GF-D8 (cell line): ENCODE data around the gene DQX1.
"Not testable (repeated sequence)": the region's sequence is repeated elsewhere in the genome, so short reads cannot be mapped to it uniquely, and the experiment has no call there.

Experiments
- DNase-seq: peaks from one replicate; lab custom pipeline; 2025; lab: John Stamatoyannopoulos, UW

Gene DQX1

DNA sequence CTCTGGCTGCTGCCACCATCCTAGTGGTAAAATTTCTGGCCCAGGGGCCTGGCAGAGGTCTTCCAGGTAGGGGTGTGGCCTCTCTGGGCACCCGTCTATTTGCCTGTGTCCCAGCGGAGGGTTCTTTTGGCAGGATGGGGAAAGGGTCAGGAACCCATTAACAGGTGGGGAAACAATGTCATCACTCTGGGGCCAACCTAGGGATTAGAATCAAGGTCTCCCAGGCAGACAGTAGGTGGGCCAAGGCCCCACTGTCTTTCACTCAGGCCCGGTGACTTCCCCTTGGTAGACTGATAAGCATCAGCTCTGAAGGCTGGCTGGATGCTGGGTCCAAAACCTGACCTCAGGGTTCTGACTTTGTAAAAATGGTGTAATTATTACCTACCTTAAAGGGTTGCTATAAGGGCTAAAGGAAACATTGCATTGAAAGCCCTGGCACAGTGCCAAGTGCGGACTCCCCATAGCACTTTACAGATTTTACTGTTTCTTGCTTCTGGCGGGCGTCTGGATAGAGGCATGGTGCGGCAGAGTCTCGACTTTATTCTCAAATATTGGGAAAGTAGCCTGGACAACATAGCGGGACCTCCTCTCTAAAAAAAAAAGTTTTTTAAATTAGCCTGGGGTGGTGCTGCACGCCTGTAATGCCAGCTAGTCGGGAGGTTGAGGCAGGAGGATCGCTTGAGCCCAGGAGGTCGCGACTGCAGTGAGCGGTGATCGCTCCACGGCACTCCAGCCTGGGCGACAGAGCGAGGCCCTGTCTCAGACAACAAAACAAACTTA, 28.8 kb downstream of the DQX1 start:
- no peak for DNase-seq

DNA sequence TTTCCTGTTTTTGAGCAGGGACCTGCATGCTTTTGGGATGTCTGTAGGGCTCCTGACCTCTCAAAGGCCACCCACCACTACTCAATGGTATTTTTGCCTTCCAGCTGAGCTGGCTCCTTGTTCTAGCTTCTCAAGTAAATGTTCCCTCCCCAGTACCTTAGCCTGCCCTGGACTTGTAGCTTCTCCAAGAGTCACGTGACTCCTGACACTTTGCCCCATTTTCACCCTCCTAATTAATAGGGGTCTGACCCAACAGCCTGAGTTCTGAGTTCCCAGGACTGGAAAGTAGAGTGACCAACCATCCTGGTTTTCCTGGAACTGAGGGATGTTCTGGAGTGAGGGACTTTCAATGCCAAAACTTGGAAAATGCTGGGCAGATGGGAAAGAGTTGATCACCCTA, 30.6 kb downstream of the DQX1 start:
- no peak for DNase-seq

DNA sequence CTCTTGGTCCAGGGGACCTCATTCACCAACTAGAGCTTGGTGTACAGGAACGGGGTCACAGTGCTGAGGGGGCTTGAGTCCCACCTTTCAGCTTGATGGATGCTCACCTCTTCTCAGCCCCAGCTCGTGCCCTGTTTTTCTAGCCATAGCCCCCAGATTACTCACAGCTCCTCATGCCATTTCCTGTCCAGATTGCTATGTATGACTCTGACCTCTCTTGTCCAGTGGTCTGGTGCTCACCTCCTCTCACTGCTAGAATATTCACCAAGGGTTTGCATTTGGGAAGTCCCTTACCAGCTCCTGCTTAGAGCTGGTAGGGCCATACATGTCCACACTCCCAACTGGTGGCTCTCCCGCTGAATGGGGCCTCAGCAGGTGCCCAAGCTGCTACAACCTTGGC, 32.5 kb downstream of the DQX1 start:
- no peak for DNase-seq

DNA sequence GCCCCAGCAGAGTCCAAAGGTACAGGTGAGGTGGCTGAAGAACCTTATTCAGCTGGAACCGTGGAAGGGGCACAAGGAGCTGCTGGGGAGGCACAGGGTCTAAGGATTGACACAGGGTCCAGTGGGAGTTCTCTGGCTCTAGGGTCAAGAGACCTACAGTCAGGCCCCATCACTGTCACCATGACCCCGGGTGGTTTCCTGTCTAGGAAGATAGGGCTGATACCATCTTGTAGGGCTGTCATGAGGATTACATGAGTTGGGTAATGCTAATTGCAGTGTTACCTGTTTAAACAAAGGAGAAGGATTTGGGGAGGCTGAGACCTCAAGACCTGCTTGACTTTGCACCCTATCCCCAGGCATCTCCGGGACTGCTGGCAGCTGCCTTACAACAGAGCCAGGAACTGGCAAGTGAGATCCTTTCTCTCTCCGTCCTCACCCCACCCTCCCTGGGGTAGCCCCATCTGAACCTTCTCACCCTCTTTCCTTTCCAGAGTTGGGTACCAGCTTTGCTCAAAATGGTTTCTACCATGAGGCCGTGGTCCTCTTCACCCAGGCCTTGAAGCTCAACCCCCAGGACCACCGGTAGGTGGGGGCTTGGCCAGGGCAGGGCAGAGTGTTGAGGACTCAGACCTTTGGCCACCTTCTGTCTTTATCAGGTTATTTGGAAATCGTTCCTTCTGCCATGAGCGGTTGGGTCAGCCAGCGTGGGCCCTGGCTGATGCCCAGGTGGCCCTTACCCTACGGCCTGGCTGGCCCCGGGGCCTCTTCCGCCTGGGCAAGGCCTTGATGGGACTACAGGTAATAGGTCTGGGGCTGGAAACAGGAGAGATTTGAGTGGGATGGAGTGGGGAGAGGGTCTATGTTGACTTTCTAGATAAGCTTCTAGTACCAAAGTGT, 34.1 kb downstream of the DQX1 start:
- no peak for DNase-seq

DNA sequence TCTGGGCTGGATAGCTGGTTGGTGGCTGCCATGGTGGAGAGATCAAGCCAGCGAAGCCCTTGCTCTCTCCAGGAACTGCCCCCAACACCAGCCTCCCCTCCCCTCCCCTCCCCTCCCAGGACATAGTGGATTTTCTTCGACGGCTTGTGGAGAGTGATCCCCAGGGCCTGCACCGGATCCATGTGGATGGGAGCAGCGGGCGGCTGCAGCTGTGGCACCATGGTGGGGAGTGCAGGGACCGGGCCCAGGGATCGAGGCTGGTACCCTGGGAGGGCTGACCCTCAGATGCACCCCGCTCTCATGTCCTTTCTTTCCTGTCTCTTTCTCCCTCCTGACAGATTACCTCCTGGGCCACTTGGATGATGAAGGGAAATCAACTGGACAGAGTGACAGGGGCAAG, 36.1 kb downstream of the DQX1 start:
- DNase-seq = no peak

DNA sequence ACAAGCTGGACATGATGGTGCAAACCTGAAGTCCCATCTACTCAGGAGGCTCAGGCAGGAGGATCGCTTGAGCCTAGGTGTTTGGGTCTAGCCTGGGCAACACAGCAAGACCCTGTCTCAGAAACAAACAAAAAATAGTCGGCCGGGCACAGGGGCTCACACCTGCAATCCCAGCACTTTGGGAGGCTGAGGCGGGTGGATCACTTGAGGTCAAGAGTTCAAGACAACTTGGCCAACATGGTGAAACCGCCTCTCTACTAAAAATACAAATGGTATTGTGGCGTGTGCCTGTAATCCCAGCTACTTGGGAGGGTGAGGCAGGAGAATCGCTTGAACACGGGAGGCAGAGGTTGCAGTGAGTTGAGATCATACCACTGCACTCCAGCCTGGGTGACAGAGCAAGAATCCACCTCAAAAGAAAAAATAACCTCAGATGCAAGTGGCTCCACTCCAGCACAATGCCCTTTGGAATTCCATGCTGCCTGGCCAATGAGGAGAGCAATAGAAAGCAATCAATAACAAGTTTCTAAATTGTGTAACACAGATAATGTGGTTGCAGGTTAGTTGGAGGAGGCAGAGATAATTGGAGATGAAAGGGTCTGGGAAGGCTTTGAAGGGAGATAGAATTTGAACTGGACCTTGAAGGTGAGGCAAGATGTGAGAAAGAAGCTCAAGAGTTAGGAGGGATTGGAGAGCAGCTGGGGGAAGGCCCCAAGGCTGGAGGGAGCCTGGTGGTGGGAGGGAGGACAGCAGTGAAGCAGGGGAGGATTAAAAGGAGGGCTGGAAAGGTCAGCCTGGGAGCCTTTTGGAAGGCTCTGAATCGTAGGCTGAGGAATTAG, 37.2 kb downstream of the DQX1 start:
- DNase-seq = no peak

DNA sequence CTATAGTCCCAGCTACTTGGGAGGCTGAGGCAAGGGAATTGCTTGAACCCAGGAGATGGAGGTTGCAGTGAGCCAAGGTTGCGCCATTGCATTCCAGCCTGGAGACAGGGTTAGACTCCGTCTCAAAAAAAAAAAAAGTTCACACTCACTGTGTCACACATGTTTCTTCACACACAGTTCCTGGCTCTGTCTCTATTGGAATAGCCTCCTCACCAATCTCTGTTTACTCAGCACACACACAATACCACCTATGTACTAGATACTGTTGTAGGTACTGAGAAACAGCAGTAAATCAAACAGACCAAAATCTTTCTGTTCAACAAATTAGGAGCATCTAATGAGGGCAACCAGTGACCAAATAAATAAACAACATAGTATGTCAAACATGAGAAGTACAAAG, 39.9 kb downstream of the DQX1 start:
- DNase-seq = no peak

DNA sequence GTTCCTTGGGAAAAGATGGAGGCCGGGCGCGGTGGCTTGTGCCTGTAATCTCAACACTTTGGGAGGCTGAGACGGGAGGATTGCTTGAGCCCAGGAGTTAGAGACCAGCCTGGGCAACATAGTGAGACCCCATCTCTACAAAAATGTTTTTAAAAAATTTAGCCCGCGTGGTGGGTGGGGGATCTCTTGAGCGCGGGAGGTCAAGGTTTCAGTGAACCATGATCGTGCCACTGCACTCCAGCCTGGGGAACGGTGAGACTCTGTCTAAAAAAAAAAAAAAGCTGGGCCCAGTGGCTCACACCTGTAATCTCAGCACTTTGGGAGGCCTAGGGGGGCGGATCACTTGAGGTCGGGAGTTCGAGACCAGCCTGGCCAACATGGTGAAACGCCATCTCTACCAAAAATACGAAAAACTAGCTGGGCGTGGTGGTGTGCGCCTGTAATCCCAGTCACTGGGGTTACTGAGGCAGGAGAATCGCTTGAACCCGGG, 42.3 kb downstream of the DQX1 start:
- DNase-seq = not testable (repeated sequence)

DNA sequence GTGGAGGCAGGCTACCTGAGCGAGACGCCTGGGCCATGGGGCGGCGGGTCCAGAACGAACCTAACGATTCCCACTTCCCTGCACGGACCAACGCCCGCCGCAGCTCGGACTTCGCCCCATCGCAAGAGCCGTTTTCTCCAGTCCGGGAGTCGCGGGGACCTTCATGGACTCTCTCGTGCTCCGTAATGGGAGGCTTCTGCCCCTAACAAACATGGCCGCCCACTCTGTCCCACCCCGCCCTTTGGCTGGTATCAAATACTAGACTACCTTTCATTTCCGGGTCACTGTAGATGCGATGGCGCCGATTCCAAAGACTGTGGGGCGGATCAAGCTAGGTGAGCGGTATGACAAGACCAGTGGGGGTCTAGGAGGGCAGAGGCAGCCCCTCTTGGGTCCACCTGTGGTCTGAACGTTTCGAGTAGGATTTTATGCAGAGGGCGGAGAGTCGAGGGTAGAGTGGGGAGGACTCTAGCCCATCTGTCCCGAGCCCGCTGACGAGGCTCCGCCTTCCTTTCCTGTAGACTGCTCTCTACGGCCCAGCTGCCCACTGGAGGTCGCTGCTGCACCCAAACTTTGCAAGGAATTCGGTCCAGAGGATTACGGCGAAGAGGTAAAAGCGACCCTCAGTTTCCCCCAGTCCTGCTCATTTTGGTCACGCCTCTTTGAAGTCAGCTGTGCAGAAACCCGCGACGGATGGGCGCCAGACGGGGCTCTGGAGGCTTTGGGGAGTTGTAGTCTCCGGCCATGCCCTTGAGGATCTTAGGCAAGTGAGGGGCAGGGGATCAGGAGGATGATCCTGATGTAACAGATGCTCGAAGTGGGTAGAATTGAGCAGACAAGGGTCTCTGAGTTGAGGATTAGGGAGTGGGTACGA, 43.0 kb downstream of the DQX1 start, which contains the start of the genes CCDC142 and TTC31:
TSS of gene CCDC142 (minus strand) at position 198 of the 874 bp plus-strand sequence. CDS start at position 37, 161 bp downstream.
TSS of gene TTC31 (plus strand) at position 281 of the 874 bp plus-strand sequence. CDS start at position 296, 15 bp downstream.
- peak; percentile 88 for DNase-seq

DNA sequence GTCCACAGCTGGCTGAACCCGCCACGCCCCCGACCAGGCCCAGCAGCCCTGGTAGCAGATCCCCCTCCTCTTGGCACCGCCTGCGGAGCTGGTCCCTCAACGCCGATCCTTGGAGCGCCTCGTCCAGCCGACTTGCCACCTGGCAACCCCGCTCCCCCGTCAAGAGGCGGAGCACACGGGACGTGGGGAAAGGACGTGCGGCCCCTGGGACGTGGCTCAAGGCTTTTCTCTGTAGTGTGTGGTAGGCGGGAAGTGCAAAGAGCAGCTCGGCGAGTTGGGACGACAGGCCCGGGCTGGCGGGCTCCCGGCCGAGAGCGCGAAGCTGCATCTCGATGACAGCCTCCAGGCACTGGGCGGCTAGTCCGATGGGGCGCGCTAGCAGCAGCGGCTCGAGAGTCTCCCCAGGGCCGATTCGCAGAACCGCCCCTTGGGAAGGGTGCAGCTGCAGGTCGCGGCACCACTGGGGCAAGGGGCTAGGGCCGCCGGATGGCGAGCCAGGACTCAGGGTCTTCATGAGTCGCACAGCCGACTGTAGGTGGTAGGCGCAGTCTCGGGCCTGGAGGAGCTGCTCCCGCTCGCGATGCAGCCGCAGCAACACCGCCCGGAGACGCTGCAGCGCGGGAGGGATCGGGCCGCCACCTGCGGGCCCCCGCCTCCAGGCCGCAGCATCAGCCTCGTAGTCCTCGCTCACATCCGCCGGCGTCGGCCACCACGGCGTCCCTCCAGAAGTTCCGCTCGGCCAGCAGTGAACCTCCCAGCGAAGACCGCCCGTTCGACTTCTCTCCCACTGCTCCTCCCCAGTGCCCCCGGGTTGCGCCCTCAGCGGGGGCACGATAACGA, 43.9 kb downstream of the DQX1 start:
- DNase-seq = peak; percentile 31

DNA sequence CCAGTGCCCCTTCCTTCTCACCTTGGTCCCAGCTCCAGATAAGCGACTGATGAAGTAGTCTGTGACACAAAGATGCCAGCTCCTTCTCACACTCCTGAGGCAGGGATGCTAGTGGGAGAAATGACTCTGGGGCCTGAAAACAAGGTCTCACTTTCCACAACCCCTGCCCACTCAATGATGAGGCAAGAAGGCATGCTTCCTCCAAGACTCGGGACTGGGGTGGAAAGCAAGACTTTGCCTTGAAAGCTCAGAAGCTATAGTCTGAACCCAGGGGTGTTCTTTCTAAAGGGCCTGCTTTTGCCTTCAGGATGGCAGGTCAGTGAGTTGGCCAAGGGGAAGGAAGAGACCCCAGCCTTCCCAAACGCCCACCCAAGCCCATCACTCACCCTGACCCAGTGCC, 44.6 kb downstream of the DQX1 start:
- no peak for DNase-seq

DNA sequence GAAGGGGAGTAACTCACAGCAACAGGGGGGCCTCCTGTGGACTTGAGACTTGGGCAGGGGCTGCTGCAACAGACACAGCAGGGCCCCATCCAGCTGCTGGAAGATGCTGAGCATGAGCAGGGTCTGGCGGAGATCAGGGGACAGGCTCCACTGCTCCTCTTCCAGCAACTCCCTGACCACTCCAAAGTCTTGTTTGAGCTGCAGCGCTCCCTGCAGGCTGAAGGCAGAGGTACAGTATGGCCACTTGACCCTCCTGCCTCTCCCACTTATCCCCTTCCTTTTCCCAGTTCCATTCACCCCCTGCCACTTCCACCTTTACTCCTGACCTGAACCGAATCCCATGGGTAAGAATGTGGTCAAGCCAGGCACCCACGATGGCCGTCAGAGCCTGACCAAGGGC, 51.1 kb downstream of the DQX1 start:
- DNase-seq = no peak

DNA sequence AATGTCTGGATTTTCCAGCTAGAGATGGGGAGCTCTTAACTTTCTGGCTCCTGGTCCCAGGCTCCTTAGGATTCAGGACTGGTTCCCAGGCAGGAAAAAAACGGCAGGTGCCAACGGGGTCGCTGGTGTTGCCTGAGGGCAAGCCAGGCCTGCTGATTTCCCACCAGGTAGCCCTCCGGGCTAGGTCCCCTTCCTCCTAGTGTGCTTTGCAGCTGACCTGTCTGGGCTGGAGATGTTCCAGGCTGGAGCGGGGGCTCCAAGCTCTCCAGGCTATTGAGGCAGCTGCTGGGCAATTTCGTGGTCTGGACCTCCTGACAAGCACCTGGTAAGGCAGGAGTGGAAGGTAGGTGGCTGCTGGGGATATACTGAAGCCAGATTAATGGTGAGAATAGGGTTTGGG, 51.5 kb downstream of the DQX1 start:
- no peak for DNase-seq

DNA sequence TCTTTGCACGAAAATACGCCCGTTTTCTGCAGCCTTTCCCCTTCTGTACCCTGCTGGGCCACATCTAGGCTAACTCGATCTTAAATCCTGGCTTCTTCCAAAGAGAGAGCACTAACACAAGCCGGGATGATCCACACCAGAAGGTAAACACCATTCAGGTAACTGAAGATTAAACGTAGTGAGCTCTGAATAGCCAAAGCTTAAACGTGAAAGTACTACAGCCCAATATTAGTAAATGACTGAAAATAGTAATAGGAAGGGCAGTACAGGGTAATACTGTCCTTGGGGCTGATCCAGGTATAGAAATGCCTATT, 53.1 kb downstream of the DQX1 start:
- no peak for DNase-seq

DNA sequence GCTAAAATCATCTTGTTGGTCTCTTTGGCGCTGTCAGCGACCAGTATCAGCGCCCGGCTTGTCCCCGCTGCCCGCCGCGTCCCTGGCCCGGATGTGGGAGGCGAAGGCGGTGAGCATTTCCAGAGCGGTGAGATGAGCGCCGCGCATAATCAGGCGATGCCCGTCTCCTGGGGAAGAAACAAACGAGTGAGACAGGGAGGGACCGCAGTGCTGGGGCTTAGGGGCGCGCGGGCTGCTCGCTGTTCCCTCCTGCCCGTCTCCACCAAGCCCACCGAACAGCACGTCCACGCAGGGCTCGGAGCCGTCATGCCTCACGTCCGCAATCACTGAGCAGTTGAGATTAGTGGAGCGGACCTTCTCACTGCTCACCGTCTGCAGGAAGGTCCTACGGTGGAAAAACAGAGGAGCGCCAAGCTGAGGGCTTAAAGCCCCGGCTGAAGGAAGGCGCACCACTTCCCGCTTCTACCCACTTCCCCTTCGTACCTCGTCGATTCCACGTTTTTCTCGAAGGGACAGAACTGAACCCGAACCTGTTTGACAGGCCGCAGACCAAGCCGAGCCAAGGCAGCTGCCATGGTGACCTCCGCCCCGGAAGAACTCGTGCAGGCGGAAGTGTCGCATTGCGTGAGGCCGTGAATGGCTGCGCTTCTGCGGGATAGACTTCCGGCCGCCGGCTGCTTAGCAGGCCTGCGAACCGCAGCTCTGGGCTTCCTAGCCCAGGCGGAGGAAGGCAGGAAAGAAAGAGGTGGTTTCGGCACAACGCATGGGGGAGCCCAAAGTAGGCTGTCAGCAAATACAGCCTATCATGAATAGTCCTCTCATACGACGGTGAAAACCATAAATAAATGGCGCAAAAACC, 53.7 kb downstream of the DQX1 start, which contains the start of gene MRPL53:
TSS of gene MRPL53 (minus strand) at position 595 of the 859 bp plus-strand sequence. CDS start at position 575, 20 bp downstream.
- DNase-seq = peak; percentile 87

DNA sequence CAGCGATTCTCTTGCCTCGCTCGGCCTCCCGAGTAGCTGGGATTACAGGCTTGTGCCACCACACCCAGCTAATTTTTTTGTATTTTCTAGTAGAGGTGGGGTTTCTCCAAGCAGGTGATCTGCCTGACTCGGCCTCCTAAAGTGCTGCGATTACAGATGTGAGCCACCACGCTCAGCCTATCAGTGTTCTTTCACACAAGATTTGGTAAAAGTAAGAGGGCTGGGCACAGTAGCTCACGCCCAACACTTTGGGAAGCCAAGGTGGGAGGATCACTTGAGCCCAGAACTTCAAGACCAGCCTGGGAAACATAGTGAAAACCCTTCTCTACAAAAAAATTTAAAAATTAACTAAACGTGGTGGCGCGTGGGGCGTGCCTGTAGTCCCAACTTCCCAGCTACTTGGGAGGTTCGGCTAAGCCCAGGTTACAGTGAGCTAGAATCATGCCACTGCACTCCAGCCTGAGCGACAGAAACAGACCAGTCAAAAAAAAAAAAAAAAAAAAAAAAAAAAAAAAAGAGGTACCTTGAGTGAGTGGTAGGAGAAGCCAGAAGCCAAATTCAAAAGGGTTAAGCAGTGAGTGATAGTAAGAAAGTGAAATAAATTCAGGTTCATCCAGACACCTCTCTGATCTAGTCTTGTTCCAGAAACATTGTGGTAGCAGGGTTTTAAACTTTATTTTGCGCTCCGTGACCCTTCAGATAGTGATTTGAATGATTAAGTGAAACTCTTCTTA, 54.5 kb downstream of the DQX1 start:
- no peak for DNase-seq

DNA sequence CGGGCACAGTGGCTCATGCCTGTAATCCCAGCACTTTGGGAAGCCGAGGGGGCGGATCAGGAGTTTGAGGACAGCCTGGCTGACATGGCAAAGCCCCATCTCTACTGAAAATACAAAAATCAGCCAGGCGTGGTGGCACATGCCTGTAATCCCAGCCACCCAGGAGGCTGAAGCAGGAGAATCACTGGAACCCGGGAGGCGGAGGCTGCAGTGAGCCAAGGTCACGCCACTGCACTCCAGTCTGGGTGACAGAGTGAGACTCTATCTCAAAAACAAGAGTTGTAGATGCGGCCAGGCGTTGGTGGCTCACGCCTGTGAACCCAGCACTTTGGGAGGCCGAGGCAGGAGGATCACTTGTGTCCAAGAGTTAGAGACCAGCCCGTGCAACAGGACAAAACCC, 55.3 kb downstream of the DQX1 start:
- not testable (repeated sequence) for DNase-seq
